Measurements from ENCODE around the gene SPHK1.
A peak's percentile ranks its signal among the peaks of the same experiment; 100 is the strongest.

SPHK1 gene

GRCh38 chr17:76385892-76386786 lies 1.7 kb downstream of the SPHK1 start:
- H3K36me3 ChIP-seq (ENCODE audit: insufficient read depth, low read length): no peaks in the 10 kb centered on the region
- H3K4me1 ChIP-seq (ENCODE audit: insufficient read depth, low read length): peaks cover 18% of the 10 kb centered on the region
- no peaks in the 10 kb centered on the region for H3K9me3 ChIP-seq (ENCODE audit: control insufficient read depth, insufficient read depth, low read length)
- H3K9ac ChIP-seq (ENCODE audit: low read depth, low read length): peak overlapping the region; percentile 83; the same call in 1 of the 2 replicates

GRCh38 chr17:76386966-76387765 lies 2.8 kb downstream of the SPHK1 start:
- no peaks in the 10 kb centered on the region for H3K9me3 ChIP-seq (ENCODE audit: control insufficient read depth, insufficient read depth, low read length)
- H3K36me3 ChIP-seq (ENCODE audit: insufficient read depth, low read length): no peaks in the 10 kb centered on the region
- no peak overlapping the region for H3K9ac ChIP-seq (ENCODE audit: low read depth, low read length)
- H3K4me1 ChIP-seq (ENCODE audit: insufficient read depth, low read length): peaks cover 18% of the 10 kb centered on the region

DNA sequence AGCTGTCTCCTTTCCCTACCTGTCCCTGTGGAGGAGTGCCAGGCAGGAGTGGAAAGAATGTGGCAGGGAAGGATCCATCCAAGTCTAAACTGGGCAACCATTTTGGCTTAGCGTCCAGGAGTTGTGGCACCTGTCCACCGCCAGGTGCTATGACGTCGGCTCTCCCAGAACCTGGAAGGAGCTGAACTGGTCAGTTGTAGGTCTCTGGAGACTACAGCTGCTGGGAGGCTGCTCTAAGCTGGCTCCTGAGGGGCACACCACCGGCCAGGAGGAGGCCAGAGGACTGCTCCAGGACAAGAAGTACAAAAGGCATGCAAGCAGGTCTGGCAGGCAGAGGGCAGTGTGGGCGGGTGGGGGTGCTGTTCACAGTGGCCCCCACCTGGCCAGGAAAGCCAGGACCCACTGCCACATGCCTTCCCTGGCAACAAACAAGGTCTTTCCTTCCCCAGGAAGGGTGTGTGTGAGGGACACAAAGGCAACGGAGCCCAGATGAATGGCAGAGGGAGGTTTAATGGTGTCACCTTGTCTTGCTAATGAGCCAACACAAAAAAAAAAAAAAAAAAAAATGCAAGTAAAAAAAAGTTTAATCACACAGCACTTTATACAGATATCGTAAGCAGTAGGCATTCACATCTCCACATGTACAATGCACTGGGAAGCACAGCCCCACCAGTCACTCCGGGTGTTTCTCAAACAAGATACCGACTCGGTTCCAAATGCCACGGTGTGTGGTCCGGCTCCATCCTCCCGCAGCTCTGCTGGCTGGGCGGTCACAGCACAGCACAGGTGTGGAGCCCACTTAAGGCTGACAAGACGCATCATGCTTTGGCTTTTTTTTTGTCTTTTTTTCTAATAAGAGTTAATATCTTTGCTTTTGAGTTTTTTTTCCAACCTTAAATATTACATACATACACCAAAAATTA lies 4.8 kb downstream of the SPHK1 start:
- Histone ChIP-seq H3K9me3 (ENCODE audit: control insufficient read depth, insufficient read depth, low read length) (no peaks in the 10 kb centered on the region), H3K4me1 (ENCODE audit: insufficient read depth, low read length) (peaks cover 18% of the 10 kb centered on the region), H3K36me3 (ENCODE audit: insufficient read depth, low read length) (peaks cover 9% of the 10 kb centered on the region; the same call in 1 of the 2 replicates), H3K9ac (ENCODE audit: low read depth, low read length) (no peak overlapping the region)

DNA sequence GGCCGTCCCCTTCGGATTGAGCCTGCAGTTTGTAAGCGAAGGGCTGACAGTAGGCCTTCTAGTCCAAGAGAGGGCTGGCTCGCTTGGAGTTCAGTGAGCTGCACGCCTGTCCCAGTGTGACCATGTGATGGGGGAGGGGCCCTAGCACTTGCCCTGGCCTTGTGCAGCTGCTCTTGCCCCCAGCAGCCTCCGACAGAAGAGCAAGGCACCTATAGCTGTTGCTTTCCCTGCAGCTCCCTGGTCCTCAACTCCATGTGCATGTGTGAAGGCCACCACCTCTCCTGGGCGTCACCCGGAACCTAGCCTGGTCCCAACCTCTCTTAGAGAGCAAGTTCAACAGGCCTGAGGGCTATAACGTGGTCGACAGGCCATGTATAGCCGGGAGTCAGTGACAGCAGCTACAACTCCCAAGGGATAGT lies 5.6 kb downstream of the SPHK1 start:
- Histone ChIP-seq H3K36me3 (ENCODE audit: insufficient read depth, low read length) (peaks cover 10% of the 10 kb centered on the region; the same call in 1 of the 2 replicates), H3K4me1 (ENCODE audit: insufficient read depth, low read length) (peaks cover 18% of the 10 kb centered on the region), H3K9ac (ENCODE audit: low read depth, low read length) (no peak overlapping the region), H3K9me3 (ENCODE audit: control insufficient read depth, insufficient read depth, low read length) (no peaks in the 10 kb centered on the region)

- peaks cover 18% of the 10 kb centered on the region; the same call in 1 of the 2 replicates for H3K36me3 ChIP-seq (ENCODE audit: insufficient read depth, low read length)
Observed at GRCh38 chr17:76391200-76391715, 6.8 kb downstream of the SPHK1 start.

GRCh38 chr17:76394166-76394565 lies 9.8 kb downstream of the SPHK1 start:
- Histone ChIP-seq H3K4me1 (ENCODE audit: insufficient read depth, low read length) (peaks cover 12% of the 10 kb centered on the region; the same call in 1 of the 2 replicates), H3K9ac (ENCODE audit: low read depth, low read length) (no peak overlapping the region), H3K36me3 (ENCODE audit: insufficient read depth, low read length) (peaks cover 32% of the 10 kb centered on the region), H3K9me3 (ENCODE audit: control insufficient read depth, insufficient read depth, low read length) (no peaks in the 10 kb centered on the region)

More at GRCh38 chr17:76391200-76391715, 6.8 kb downstream of the SPHK1 start:
- H3K9ac ChIP-seq (ENCODE audit: low read depth, low read length): no peak overlapping the region
- peaks cover 18% of the 10 kb centered on the region for H3K4me1 ChIP-seq (ENCODE audit: insufficient read depth, low read length)
- H3K9me3 ChIP-seq (ENCODE audit: control insufficient read depth, insufficient read depth, low read length): no peaks in the 10 kb centered on the region

DNA sequence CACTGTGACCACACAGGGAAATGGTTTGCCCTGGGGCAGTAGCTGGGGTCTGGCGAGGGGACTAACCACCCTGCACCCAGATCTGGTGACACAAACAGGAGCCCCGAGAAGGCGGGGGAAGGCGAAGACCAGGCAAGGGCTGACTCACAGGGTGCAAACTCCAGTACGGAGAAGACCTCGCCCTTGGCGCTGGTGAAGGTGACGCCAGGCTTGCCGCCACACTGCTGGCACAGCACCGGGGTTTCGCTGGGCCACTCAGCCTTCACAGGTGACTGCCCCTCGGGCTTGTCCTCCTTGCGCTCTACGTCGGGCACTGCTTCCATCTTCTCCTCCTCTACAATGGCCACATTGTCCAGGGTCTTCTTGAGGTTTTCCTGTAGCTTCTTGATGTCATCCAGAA lies 11.6 kb downstream of the SPHK1 start:
- peaks cover 32% of the 10 kb centered on the region for H3K36me3 ChIP-seq (ENCODE audit: insufficient read depth, low read length)
- H3K9me3 ChIP-seq (ENCODE audit: control insufficient read depth, insufficient read depth, low read length): no peaks in the 10 kb centered on the region
- no peak overlapping the region for H3K9ac ChIP-seq (ENCODE audit: low read depth, low read length)
- H3K4me1 ChIP-seq (ENCODE audit: insufficient read depth, low read length): no peaks in the 10 kb centered on the region; the same call in 1 of the 2 replicates

DNA sequence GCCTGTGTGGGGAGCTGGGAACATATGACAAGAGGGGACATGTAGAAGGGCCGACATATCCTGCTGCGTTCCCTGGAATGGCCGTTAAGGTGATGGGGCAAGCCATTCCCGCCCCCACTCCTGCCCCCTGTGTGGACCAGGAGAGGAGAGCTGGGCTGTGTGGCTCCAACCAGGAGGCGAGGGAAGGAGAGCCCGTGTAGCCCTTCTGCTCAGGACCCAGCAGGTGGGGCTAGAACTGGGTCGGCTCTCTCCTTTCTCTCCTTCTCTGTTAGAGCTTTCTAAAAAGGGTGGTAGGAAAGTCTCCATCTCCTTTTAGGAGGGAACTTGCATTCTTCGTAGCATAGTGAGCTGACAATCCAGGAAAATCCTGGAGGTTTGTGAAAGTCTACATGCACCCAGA lies 12.8 kb downstream of the SPHK1 start:
- Histone ChIP-seq H3K4me1 (ENCODE audit: insufficient read depth, low read length) (no peaks in the 10 kb centered on the region; the same call in 1 of the 2 replicates), H3K9ac (ENCODE audit: low read depth, low read length) (no peak overlapping the region), H3K36me3 (ENCODE audit: insufficient read depth, low read length) (peaks cover 32% of the 10 kb centered on the region), H3K9me3 (ENCODE audit: control insufficient read depth, insufficient read depth, low read length) (no peaks in the 10 kb centered on the region)

DNA sequence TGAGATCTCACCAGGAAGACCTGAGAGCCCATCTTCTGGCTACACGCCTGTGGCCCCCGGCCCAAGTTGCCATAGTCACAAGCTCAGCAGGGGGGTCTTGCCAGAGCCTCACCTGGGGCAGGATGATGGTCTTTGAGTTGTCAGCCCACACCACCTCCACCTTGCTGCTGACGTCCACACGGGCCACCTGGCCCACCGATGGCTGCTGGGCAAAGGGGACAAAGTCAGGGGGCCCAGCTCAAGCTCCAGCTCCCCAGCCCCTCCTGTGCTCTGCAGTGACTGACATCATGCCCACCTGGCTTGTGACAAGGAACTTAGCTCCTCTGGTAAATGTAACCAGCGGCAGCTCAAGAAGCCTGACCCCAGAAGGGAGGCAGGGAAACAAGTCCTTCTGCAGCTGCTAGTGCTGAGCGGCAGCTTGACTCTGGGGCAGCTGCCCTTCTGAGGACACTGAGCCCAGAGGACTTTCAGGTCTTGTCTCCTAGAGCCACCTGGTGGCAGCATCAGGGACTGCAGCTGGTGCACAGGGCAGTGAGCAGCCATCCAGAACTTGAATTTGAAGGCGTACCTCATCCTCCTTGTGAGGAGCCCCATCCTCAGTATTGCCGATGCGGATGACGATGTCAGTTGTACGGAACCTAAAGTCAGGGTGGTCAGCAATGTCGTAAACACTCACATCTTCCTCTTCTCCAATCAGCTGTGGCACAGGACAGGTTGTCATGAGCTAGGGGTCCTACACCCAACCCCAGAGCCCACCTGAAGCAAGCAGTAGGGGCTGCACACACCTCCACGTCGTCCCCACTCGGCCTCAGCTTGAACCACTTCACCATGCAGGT lies 13.5 kb downstream of the SPHK1 start:
- Histone ChIP-seq H3K9me3 (ENCODE audit: control insufficient read depth, insufficient read depth, low read length) (no peaks in the 10 kb centered on the region), H3K4me1 (ENCODE audit: insufficient read depth, low read length) (no peaks in the 10 kb centered on the region; the same call in 1 of the 2 replicates), H3K36me3 (ENCODE audit: insufficient read depth, low read length) (peaks cover 36% of the 10 kb centered on the region), H3K9ac (ENCODE audit: low read depth, low read length) (no peak overlapping the region)

DNA sequence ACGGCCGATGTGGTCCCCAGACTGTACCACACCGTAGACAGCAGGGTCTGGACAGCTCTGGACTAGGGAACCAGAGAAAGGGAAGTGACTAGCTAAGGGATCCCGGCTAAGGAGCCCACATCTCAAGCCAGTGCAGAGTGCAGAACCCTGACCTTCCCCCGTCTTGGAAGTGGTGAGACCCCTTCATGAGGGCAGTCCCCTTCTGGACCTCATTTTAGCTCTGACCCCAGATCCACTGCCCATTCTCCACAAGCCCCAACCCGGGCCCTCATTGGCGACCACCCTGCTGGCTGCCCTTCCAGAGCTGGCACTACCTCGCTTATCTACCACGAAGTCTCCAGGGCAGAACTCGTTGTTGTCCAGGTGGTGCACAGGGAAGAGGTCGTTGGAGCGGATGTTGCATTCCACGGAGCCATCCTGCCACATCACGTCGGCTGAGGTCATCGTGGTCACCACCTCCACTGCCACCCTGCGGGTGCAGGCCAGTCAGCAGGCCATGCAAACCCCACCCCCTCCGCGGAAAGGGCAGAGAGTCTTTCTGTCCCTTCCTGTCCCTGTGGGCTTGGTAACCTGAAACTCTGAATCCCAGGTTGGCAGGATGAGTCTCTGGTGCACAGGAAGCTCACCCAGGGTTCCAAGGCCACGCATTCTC lies 14.2 kb downstream of the SPHK1 start:
- Histone ChIP-seq H3K4me1 (ENCODE audit: insufficient read depth, low read length) (no peaks in the 10 kb centered on the region; the same call in 1 of the 2 replicates), H3K36me3 (ENCODE audit: insufficient read depth, low read length) (peaks cover 33% of the 10 kb centered on the region), H3K9me3 (ENCODE audit: control insufficient read depth, insufficient read depth, low read length) (no peaks in the 10 kb centered on the region), H3K9ac (ENCODE audit: low read depth, low read length) (no peak overlapping the region)

GRCh38 chr17:76399175-76400172 lies 15.1 kb downstream of the SPHK1 start:
- peaks cover 26% of the 10 kb centered on the region for H3K36me3 ChIP-seq (ENCODE audit: insufficient read depth, low read length)
- no peak overlapping the region for H3K9ac ChIP-seq (ENCODE audit: low read depth, low read length)
- no peaks in the 10 kb centered on the region for H3K9me3 ChIP-seq (ENCODE audit: control insufficient read depth, insufficient read depth, low read length)
- no peaks in the 10 kb centered on the region; the same call in 1 of the 2 replicates for H3K4me1 ChIP-seq (ENCODE audit: insufficient read depth, low read length)
